Adipose tissue (tissue), 3 donors: ENCODE measurements around the gene MAGI1. TPM values are rescaled to one million over a fixed set of nuclear protein-coding genes. Genes with fewer than 3 reads are reported as not detected.

Source experiments
- H3K27ac ChIP-seq: one replicate; pipeline ENCODE4 v1.5.1; 2013; ENCODE audit warnings: low read depth, low read length
- WGBS, 3 donors: extraction: QIAGEN DNeasy Blood & Tissue Kit; methylation state at CpG; one replicate each; pipeline ENCODE4 v1.1.7; 2013; 5-methylcytosine and 5-hydroxymethylcytosine counted together
- polyA plus RNA-seq, 3 donors: library from polyadenylated mRNA; stranded (reverse); fragments of 200-250 nt; gene quantifications; one replicate each; pipeline ENCODE4 v1.2.3, GENCODE V29; 2013
- donor health status: healthy with polysubstance abuse.
- donor health status: Bipolar disorder and iron deficiency.
- donor health status: healthy.

MAGI1 gene
- polyA plus RNA-seq, 3 donors, result 8.8 to 10.5 (median 10.4) TPM

- 77 to 84% (median 79%) methylated on average over 8 of the region's 8 CpGs for WGBS, 3 donors
- no peak overlapping the region for H3K27ac ChIP-seq
These were observed 443.3 kb downstream of the MAGI1 start for GRCh38 chr3:65595222-65596028.

GRCh38 chr3:65593780-65594752, 444.7 kb downstream of the MAGI1 start:
- H3K27ac ChIP-seq, result no peak overlapping the region
- 87 to 92% (median 90%) methylated on average over 4 of the region's 4 CpGs for WGBS, 3 donors

- WGBS, 3 donors, result 86 to 94% (median 86%) methylated on average over 3 of the region's 3 CpGs
- H3K27ac ChIP-seq, result no peak overlapping the region
These were observed 447.4 kb downstream of the MAGI1 start for GRCh38 chr3:65591313-65591712.

GRCh38 chr3:65588884-65589283, 449.8 kb downstream of the MAGI1 start:
- H3K27ac ChIP-seq, result no peak overlapping the region
- 91 to 92% (median 92%) methylated on average over 3 of the region's 3 CpGs for WGBS, 3 donors

GRCh38 chr3:65587650-65588439, 450.9 kb downstream of the MAGI1 start:
- H3K27ac ChIP-seq, result no peak overlapping the region
- 84 to 95% (median 92%) methylated on average over 12 of the region's 12 CpGs for WGBS, 3 donors

- H3K27ac ChIP-seq, result no peak overlapping the region
- 91 to 98% (median 95%) methylated on average over 2 of the region's 2 CpGs for WGBS, 3 donors
These were observed 453.8 kb downstream of the MAGI1 start for GRCh38 chr3:65584913-65585312.

GRCh38 chr3:65584002-65584401, 454.7 kb downstream of the MAGI1 start:
- H3K27ac ChIP-seq, result no peak overlapping the region

GRCh38 chr3:65583188-65583587, 455.5 kb downstream of the MAGI1 start:
- 84 to 94% (median 88%) methylated on average over 1 of the region's 1 CpG for WGBS, 3 donors
- H3K27ac ChIP-seq, result no peak overlapping the region

GRCh38 chr3:65582012-65582717, 456.6 kb downstream of the MAGI1 start:
- 88 to 96% (median 90%) methylated on average over 7 of the region's 7 CpGs for WGBS, 3 donors

GRCh38 chr3:65581313-65581712, 457.4 kb downstream of the MAGI1 start:
- no peak overlapping the region for H3K27ac ChIP-seq
- WGBS, 3 donors, result 83 to 100% (median 92%) methylated on average over 2 of the region's 2 CpGs

More at GRCh38 chr3:65582012-65582717, 456.6 kb downstream of the MAGI1 start:
- H3K27ac ChIP-seq, result no peak overlapping the region

GRCh38 chr3:65578861-65579260, 459.9 kb downstream of the MAGI1 start:
- WGBS, 3 donors, result 93 to 98% (median 97%) methylated on average over 5 of the region's 5 CpGs
- H3K27ac ChIP-seq, result no peak overlapping the region

- WGBS, 3 donors, result 73 to 82% (median 77%) methylated on average over 8 of the region's 8 CpGs
- no peak overlapping the region for H3K27ac ChIP-seq
These were observed 460.8 kb downstream of the MAGI1 start for GRCh38 chr3:65577843-65578430.

GRCh38 chr3:65576966-65577365, 461.8 kb downstream of the MAGI1 start:
- no peak overlapping the region for H3K27ac ChIP-seq
- 67 to 78% (median 68%) methylated on average over 2 of the region's 2 CpGs for WGBS, 3 donors

GRCh38 chr3:65576228-65576627, 462.5 kb downstream of the MAGI1 start:
- WGBS, 3 donors, result 87 to 88% (median 87%) methylated on average over 6 of the region's 6 CpGs
- H3K27ac ChIP-seq, result no peak overlapping the region

GRCh38 chr3:65575376-65575840, 463.3 kb downstream of the MAGI1 start:
- WGBS, 3 donors, result 77 to 82% (median 80%) methylated on average over 1 of the region's 1 CpG
- no peak overlapping the region for H3K27ac ChIP-seq

- no peak overlapping the region for H3K27ac ChIP-seq
These were observed 465.1 kb downstream of the MAGI1 start for GRCh38 chr3:65573548-65574116.

GRCh38 chr3:65572175-65572777, 466.4 kb downstream of the MAGI1 start:
- WGBS, 3 donors, result 70 to 72% (median 70%) methylated on average over 2 of the region's 2 CpGs
- no peak overlapping the region for H3K27ac ChIP-seq
